Activated naive CD8-positive, alpha-beta T cell treated with anti-CD3 and anti-CD28 coated beads, Interleukin-2, amount 50 U/mL, for 16 hours (primary cell): Measurements from ENCODE around the gene COL5A1.
"Not testable (repeated sequence)": the region's sequence is repeated elsewhere in the genome, so short reads cannot be mapped to it uniquely, and the experiment has no call there.

ENCODE experiments used
- DNase-seq: peaks from one replicate; pipeline ENCODE4 v3.0.0-alpha.2; 2020; ENCODE audit warnings: low read depth, low spot score

The COL5A1 gene

GRCh38 chr9:134852906-134853654, 211.5 kb downstream of the COL5A1 start:
- no peak for DNase-seq

- no peak for DNase-seq
Measured at GRCh38 chr9:134853893-134854292, 212.3 kb downstream of the COL5A1 start.

GRCh38 chr9:134854541-134854981, 213.0 kb downstream of the COL5A1 start:
- DNase-seq: no peak

- no peak for DNase-seq
Measured at GRCh38 chr9:134855231-134855899, 213.8 kb downstream of the COL5A1 start.

- no peak for DNase-seq
Measured at GRCh38 chr9:134855900-134856377, 214.3 kb downstream of the COL5A1 start.

GRCh38 chr9:134857451-134857850, 215.8 kb downstream of the COL5A1 start:
- DNase-seq: not testable (repeated sequence)

- DNase-seq: no peak
Measured at GRCh38 chr9:134858051-134858841, 216.6 kb downstream of the COL5A1 start.

GRCh38 chr9:134860510-134860909, 218.9 kb downstream of the COL5A1 start:
- no peak for DNase-seq

GRCh38 chr9:134861595-134862334, 220.2 kb downstream of the COL5A1 start:
- no peak for DNase-seq

GRCh38 chr9:134863306-134863902, 221.8 kb downstream of the COL5A1 start:
- no peak for DNase-seq

- no peak for DNase-seq
Measured at GRCh38 chr9:134863941-134864820, 222.6 kb downstream of the COL5A1 start.

GRCh38 chr9:134864821-134865190, 223.2 kb downstream of the COL5A1 start:
- DNase-seq: no peak

- DNase-seq: no peak
Measured at GRCh38 chr9:134867917-134868750, 226.5 kb downstream of the COL5A1 start.

GRCh38 chr9:134868751-134869553, 227.3 kb downstream of the COL5A1 start:
- no peak for DNase-seq

GRCh38 chr9:134869554-134870300, 228.1 kb downstream of the COL5A1 start:
- no peak for DNase-seq

- no peak for DNase-seq
Measured at GRCh38 chr9:134870301-134870694, 228.7 kb downstream of the COL5A1 start.
